Heart left ventricle (tissue), 16 donors: ENCODE data around the gene S100A3. TPM values are rescaled to one million over a fixed set of nuclear protein-coding genes. Genes with fewer than 3 reads are reported as not detected.
"Not testable (repeated sequence)": the region's sequence is repeated elsewhere in the genome, so short reads cannot be mapped to it uniquely, and the experiment has no call there.

Experiments used
- ATAC-seq, 4 donors: fragments of 200-7000 bp; cut with Tn5 transposase; one replicate each; pipeline ENCODE4 v1.9.1; 2020 to 2022; ENCODE audit warnings: moderate library complexity in 4 of 4, mild to moderate bottlenecking in 3 of 4, moderate number of reproducible peaks in 1 of 4
- DNase-seq, 5 donors: peaks; one replicate each; pipeline ENCODE4 v3.0.0-alpha.2; 2020
- H3K27ac ChIP-seq, 12 donors: fragments of 200-600 bp; sonication (generic) in 4 of 12; one replicate each; pipeline versions ENCODE4 v1.5.0 to v1.8.0; 2016 to 2022; ENCODE audit warnings: mild to moderate bottlenecking in 2 of 12
- H3K27me3 ChIP-seq, 9 donors: fragments of 200-600 bp; sonication (generic) in 2 of 9; one replicate each; pipeline versions ENCODE4 v1.5.1 to v1.8.0; 2016 to 2022; ENCODE audit warnings: mild to moderate bottlenecking in 3 of 9
- H3K36me3 ChIP-seq, 9 donors: fragments of 200-600 bp; sonication (generic) in 2 of 9; one replicate each; pipeline versions ENCODE4 v1.5.0 to v1.8.0; 2018 to 2022; ENCODE audit warnings: mild to moderate bottlenecking in 2 of 9
- H3K4me1 ChIP-seq, 12 donors: fragments of 200-600 bp; sonication (generic) in 4 of 12; one replicate each; pipeline versions ENCODE4 v1.5.0 to v1.8.0; 2016 to 2022; ENCODE audit warnings: mild to moderate bottlenecking in 3 of 12
- H3K4me3 ChIP-seq, 12 donors: fragments of 200-600 bp; sonication (generic) in 4 of 12; one replicate each; pipeline versions ENCODE4 v1.5.0 to v1.8.0; 2017 to 2022; ENCODE audit warnings: mild to moderate bottlenecking in 9 of 12, moderate library complexity in 4 of 12
- H3K9me3 ChIP-seq, 12 donors: fragments of 200-600 bp; sonication (generic) in 4 of 12; one replicate each; pipeline versions ENCODE4 v1.5.0 to v1.8.0; 2016 to 2022; ENCODE audit warnings: mild to moderate bottlenecking in 1 of 12
- CTCF ChIP-seq, 12 donors: fragments of 200-600 bp; sonication (generic) in 4 of 12; IDR thresholded peaks; one replicate each; pipeline versions ENCODE4 v1.5.0 to v1.8.0; 2018 to 2022; ENCODE audit warnings: antibody characterized with exemption in 12 of 12, mild to moderate bottlenecking in 5 of 12
- POLR2A ChIP-seq, 2 donors: fragments of 450-650 bp; IDR thresholded peaks; one replicate each; pipeline ENCODE4 v1.6.1; 2017; ENCODE audit warnings: antibody characterized with exemption in 2 of 2, mild to moderate bottlenecking in 2 of 2, moderate library complexity in 2 of 2
- WGBS, 4 donors: extraction: QIAGEN DNeasy Blood & Tissue Kit in 2 of 4; methylation state at CpG; one replicate each; pipeline versions ENCODE4 v1.1.5 to v1.1.7; 2013 to 2018; 5-methylcytosine and 5-hydroxymethylcytosine counted together
- intact Hi-C, 10 donors: fragments of 100-400 bp; cut with DNase I; formaldehyde crosslinking; loops; one replicate each; pipeline versions ENCODE4 v1.11.1 to v1.14.2; 2022
- polyA plus RNA-seq, 2 donors: library from polyadenylated mRNA; stranded (reverse); fragments of 200-250 nt; gene quantifications; one replicate each; pipeline ENCODE4 v1.2.3, GENCODE V29; 2013
- total RNA-seq, 9 donors: library from RNA; depleted of rRNA in 2 of 9; stranded (reverse); fragments of >200 nt in 2 of 9; fragmentation: NEBNext Ultra II Directional in 3 of 9; extraction: Animal tissue kit (Norgen Biotek cat#: 25700) in 3 of 9; gene quantifications; one replicate each; pipeline versions ENCODE4 v1.1.0 to v1.2.4, GENCODE V29; 2016 to 2023
- donor health status: ischemic (EF 13 %, LVEDD 7.1; RV severe dilation, severe dysfunction).
- donor health status: healthy with polysubstance abuse.
- donor health status: DM: no; HTN: yes; CAD: no.
- donor health status: DM: no; HTN: no; CAD: no.
- donor health status: ischemic (EF 25% LVEDD 6.9; RV normal size, moderate dysfunction).
- donor health status: ischemic (EF 25% LVEDD 5.7; RV mildly dilated, moderate dysfunction).
- donor health status: healthy.
- donor health status: DM: yes; HTN: yes; CAD: no.
- donor health status: ischemic (EF 35%, LVEDD 5.7; RV mildly dilated, moderate dysfunction).
- donor health status: nonischemic (EF 11% LVEDD 7.7; RV severe dilation, severe dysfunction).
- donor health status: DM: yes; HTN: yes; CAD: no.
- donor health status: PGD.
- donor health status: ischemic (EF 29% LVEDD 5.4; RV normal size, mild dysfunction).
- donor health status: nonischemic (EF 23%, LVEDD 6.1; RV moderate dilation, normal function).

Gene S100A3
- total and polyA plus RNA-seq, 11 donors = 0.57 to 5.9 (median 1.1) TPM; not detected in 2

GRCh38 chr1:153592748-153593147 lies 43.7 kb upstream of the S100A3 start:
- Histone ChIP-seq H3K27me3 (no peaks in the 10 kb centered on the region), H3K4me3 (no peak overlapping the region), H3K4me1 (peaks cover 0 to under 1% (median 0%) of the 10 kb centered on the region in 12 donors), H3K9me3 (no peaks in the 10 kb centered on the region), H3K36me3 (no peaks in the 10 kb centered on the region), H3K27ac (no peak overlapping the region)
- ATAC-seq (no peak), DNase-seq (no peak)
- 63 to 72% (median 71%) methylated on average over 4 of the region's 4 CpGs for WGBS, 4 donors
- TF ChIP-seq CTCF (IDR thresholded peaks at IDR 0.05) (no peak), POLR2A (IDR thresholded peaks at IDR 0.05) (no peak)
- intact Hi-C loops = no loop called here

GRCh38 chr1:153588482-153588881 lies 39.4 kb upstream of the S100A3 start:
- ATAC-seq = no peak
- H3K27me3 ChIP-seq = no peaks in the 10 kb centered on the region
- 79 to 86% (median 83%) methylated on average over 2 of the region's 2 CpGs for WGBS, 4 donors
- H3K4me1 ChIP-seq = peaks cover 0 to 10% (median 2%) of the 10 kb centered on the region in 12 donors
- no peaks in the 10 kb centered on the region for H3K36me3 ChIP-seq
- intact Hi-C loops = no loop called here
- H3K4me3 ChIP-seq = no peak overlapping the region
- TF ChIP-seq POLR2A (IDR thresholded peaks at IDR 0.05) (no peak), CTCF (IDR thresholded peaks at IDR 0.05) (no peak)
- no peak for DNase-seq
- no peak overlapping the region for H3K27ac ChIP-seq
- no peaks in the 10 kb centered on the region for H3K9me3 ChIP-seq

GRCh38 chr1:153588033-153588432 lies 39.0 kb upstream of the S100A3 start:
- H3K4me3 ChIP-seq, H3K9me3 ChIP-seq, DNase-seq, intact Hi-C loops, H3K27ac ChIP-seq, H3K27me3 ChIP-seq, H3K36me3 ChIP-seq, ATAC-seq: not testable (repeated sequence)
- 87 to 95% (median 93%) methylated on average over 10 of the region's 10 CpGs for WGBS, 4 donors
- peaks cover 0 to 10% (median 2%) of the 10 kb centered on the region in 12 donors for H3K4me1 ChIP-seq

DNA sequence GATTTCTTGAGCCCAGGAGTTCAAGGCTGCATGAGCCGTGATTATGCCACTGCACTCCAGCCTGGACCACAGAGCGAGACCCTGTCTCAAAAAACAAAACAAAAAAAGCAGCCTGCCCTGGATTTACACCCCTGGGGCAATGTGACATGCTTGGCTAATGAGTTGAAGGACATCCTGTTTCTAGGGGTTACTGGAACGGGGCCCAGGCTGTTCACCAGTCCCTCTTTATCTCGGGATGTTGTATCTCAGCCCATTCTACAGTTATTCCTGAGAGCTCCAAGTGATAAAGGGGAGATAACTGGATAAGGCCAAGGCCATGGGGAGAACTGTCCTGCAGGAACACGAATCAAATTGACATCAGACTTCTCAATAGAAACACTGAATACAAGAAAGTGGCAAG lies 38.3 kb upstream of the S100A3 start:
- TF ChIP-seq POLR2A (IDR thresholded peaks at IDR 0.05) (no peak), CTCF (IDR thresholded peaks at IDR 0.05) (no peak)
- H3K36me3 ChIP-seq = no peaks in the 10 kb centered on the region
- ATAC-seq (peak in 3 of 4 donors; percentile 57 to 64 (median 60)), DNase-seq (no peak)
- H3K27me3 ChIP-seq = no peaks in the 10 kb centered on the region
- peaks cover 0 to 10% (median 2%) of the 10 kb centered on the region in 12 donors for H3K4me1 ChIP-seq
- H3K4me3 ChIP-seq = no peak overlapping the region
- no peak overlapping the region for H3K27ac ChIP-seq
- intact Hi-C loops = no loop called here
- WGBS, 4 donors = 28 to 42% (median 34%) methylated on average over 5 of the region's 5 CpGs
- H3K9me3 ChIP-seq = no peaks in the 10 kb centered on the region

DNA sequence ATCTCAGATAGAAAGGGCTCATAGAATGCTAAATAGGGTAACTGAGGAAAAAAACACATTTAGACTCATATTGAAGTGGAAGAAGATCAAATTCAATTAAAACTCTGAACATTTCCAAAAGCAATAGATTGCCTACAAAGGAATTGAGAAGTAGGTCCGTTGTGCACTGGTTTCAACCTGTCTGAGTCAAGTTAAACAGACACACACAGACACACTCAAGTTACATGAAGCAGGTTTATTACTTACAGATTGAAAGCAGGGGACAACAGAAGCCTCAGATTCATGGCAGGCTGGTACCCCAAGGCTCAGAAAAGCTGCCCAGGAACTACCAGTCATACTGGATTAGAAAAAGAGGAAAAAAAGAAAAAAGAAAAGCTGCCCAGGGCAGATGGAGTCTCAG lies 37.3 kb upstream of the S100A3 start:
- Histone ChIP-seq H3K27me3 (no peaks in the 10 kb centered on the region), H3K27ac (no peak overlapping the region), H3K4me3 (no peak overlapping the region), H3K36me3 (no peaks in the 10 kb centered on the region), H3K4me1 (peaks cover 0 to 10% (median 2%) of the 10 kb centered on the region in 12 donors), H3K9me3 (no peaks in the 10 kb centered on the region)
- DNase-seq = no peak
- intact Hi-C loops = no loop called here
- WGBS, 4 donors = 48 to 58% (median 55%) methylated on average over 1 of the region's 1 CpG
- TF ChIP-seq POLR2A (IDR thresholded peaks at IDR 0.05) (no peak), CTCF (IDR thresholded peaks at IDR 0.05) (no peak)
- no peak for ATAC-seq
